VCaP (cell line): ENCODE measurements around the gene TMEM42.
"Not testable (repeated sequence)": the region's sequence is repeated elsewhere in the genome, so short reads cannot be mapped to it uniquely, and the experiment has no call there.

Experiments used
- H3K27ac ChIP-seq: fragments of 450-650 bp; 2 replicates; pipeline ENCODE4 v1.5.1; 2017
- TF ChIP-seq, protein P1 (sequence below): fragments of 450-650 bp; conservative IDR thresholded peaks from 2 replicates; pipeline ENCODE4 v1.5.1; 2017; ENCODE audit warnings: mild to moderate bottlenecking, moderate library complexity

TMEM42 gene

DNA sequence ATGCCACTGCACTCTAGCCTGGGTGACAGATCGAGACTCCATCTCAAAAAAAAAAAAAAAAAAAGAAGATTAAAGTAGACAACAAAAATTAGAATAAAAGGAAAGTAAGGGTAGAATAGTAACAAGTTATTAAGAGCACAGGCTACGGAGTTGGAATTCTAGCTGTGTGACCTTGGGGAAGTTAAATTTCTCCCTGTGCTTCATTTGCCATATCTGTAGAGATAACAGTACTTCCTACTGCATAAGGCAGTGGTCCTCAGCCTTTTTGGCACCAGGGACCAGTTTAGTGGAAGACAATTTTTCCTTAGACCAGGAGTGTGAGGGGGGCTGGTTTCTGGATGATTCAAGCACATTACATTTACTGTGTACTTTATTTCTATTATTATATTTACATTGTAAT, 28.7 kb upstream of the TMEM42 start:
- TF ChIP-seq, protein P1, sequence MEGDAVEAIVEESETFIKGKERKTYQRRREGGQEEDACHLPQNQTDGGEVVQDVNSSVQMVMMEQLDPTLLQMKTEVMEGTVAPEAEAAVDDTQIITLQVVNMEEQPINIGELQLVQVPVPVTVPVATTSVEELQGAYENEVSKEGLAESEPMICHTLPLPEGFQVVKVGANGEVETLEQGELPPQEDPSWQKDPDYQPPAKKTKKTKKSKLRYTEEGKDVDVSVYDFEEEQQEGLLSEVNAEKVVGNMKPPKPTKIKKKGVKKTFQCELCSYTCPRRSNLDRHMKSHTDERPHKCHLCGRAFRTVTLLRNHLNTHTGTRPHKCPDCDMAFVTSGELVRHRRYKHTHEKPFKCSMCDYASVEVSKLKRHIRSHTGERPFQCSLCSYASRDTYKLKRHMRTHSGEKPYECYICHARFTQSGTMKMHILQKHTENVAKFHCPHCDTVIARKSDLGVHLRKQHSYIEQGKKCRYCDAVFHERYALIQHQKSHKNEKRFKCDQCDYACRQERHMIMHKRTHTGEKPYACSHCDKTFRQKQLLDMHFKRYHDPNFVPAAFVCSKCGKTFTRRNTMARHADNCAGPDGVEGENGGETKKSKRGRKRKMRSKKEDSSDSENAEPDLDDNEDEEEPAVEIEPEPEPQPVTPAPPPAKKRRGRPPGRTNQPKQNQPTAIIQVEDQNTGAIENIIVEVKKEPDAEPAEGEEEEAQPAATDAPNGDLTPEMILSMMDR, result no peak
- H3K27ac ChIP-seq, result no peak overlapping the region

DNA sequence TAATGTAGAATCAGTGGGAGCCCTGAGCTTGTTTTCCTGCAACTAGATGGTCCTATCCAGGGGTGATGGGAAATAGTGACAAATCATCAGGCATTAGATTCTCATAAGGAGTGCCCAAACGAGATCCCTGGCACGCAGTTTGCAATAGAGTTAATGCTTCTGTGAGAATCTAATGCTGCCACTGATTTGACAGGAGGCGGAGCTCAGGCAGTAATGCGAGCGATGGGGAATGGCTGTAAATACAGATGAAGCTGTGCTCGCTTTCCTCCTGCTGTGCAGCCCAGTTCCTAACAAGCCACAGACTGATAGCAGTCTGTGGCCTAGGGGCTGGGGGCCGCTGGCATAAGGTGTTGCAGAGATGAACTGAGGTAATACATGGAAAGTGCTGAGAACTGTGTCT, 28.3 kb upstream of the TMEM42 start:
- no peak overlapping the region for H3K27ac ChIP-seq
- TF ChIP-seq, protein P1, result no peak

DNA sequence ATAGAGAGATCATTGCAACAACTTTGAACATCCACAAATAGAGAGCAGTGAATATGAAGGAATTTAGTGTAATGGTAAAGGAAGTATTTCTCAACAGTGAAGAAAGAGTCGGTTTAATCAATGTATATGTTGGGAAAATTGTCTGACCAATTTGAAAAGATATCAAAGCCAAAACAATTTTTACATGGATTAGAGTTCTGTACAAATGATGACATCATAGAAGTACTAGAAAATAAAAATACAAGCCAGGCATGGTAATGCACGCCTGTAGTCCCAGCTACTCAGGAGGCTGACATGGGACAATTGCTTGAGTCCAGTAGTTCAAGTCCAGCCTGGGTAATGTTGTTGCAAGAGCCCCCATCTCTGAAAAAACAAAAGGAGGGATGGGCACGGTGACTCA, 26.0 kb upstream of the TMEM42 start:
- H3K27ac ChIP-seq, result no peak overlapping the region
- TF ChIP-seq, protein P1, result no peak

DNA sequence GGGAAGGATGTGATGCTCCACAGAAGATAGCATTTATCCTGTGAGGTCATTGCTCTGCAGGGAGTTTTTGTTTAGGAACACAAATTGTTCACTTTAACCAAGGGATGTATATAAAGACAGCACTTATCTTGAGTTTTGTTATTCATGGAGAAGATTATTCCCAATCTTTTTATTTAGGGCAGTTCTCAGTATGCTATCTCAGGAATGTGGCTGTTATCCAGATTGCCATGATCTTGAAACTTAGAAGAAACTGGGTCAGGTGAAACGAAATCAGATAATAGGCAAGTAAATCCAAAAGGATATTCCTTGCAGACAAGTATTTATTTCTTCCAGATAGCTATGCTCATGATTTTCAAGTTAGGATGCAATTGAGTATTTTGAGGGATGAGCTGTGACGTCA, 19.3 kb upstream of the TMEM42 start:
- TF ChIP-seq, protein P1, result no peak
- H3K27ac ChIP-seq, result no peak overlapping the region

DNA sequence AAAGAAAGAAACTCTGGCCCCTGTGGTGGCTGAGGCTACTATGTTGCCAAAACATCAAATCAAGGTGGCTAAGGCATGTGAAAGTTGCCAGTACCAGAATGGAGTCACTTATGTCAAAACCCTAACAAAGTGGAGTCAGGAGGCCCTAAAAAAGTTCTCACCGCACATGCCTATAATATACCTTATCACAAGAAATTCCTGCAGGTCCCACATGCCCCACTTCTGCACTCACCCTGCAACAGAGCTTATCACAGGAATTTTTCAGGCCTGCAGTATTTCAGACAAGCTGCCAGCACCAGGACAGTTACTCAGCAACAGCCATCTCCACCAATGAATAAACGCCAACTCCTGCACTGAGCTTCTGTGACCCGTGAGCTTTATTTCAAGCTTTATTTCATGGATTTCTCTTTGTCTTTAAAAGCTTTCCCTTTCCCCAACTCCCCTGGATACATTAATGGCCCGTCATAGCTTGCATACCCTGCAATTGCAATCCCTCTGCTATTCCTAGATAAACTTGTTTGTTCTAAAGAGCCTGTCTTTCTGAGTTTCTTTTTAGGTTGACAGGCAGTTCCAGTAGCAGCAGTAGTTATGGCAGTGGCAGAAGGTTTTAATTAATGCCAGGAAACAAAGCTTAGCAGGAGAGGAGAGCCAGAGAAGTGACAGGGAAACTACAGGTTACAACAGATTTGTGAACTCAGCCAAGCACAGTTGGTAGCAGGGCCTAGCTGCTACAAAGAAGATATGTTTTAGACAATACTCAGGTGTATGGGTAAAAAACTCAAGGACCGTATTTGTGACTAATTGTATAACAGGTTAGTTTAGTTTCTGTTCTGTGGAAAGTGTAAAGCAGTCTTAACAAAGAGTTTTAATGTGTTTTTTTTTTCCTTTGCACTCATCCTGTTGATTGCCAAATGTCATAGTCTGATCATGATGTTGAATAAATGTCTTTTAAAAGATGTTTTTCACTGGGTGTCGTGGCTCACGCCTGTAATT, 15.9 kb upstream of the TMEM42 start:
- no peak overlapping the region; the same call in 1 of the 2 replicates for H3K27ac ChIP-seq
- TF ChIP-seq, protein P1, result no peak

DNA sequence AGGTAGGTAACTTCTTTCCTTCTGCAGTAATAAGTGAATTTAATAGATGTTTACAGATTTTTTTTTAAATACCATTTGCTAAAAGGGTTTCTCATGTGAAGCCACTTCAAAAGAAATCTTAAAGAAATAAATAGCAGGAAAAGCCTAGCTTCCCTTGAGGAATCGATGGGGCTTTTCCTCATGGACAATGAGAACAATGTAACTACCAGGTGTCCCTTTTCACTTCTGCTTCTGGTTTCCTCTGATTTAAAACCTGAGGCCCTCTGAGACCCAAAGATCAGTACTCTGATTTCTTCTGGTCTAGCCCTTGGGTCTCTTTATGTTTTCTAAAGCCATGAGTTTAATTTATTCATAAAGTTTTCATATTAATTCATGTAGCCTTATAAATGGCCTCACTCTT, 13.1 kb upstream of the TMEM42 start:
- TF ChIP-seq, protein P1, result no peak
- no peak overlapping the region for H3K27ac ChIP-seq

DNA sequence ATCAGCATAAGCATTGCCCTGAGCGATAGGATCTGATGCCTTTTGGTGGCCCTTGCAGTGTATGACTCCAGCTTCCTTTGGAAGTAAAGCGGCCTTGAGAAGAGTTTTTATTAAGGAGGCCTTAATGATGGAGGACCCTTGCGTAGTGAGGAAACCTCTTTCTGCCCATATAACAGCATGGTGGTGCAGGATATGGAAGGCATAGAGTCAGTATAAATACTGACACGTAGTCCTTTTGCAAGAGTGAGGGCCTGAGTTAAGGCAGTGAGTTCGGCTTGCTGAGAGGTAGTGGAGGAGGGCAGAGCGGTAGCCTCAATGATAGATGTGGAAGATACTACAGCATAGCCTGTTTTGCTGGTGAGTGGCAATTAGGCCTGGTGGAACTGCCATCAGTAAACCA, 5.0 kb upstream of the TMEM42 start:
- not testable (repeated sequence) for H3K27ac ChIP-seq

DNA sequence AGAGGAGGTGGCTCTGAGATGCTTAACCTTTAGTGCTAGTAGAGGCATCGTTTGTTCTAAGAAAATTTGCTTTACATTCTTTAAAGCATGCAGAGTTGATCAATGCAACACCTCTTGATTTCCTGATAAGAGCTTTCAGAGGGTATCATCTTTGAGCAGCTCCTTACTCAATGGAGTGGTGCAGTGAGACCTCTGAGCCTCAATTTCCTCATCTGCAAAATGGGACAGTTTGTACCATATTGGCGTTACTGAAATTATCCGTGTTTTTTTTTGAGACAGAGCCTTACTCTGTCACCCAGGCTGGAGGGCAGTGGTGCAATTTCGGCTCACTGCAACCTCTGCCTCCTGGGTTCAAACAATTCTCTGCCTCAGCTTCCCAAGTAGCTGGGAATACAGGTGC, 1.6 kb upstream of the TMEM42 start:
- H3K27ac ChIP-seq, result no peak overlapping the region
- TF ChIP-seq, protein P1, result no peak
